ENCODE data around the gene ZPBP.

The ZPBP gene

GRCh38 chr7:49995681-49996080, 97.4 kb downstream of the ZPBP start:
- H3K27ac ChIP-seq = no peak overlapping the region
- CTCF ChIA-PET = no interaction called here
- POLR2A ChIA-PET (ENCODE audit: low non-redundant PET) = no interaction called here
- no peak for DNase-seq (ENCODE audit: low spot score)
- TF ChIP-seq, protein P1, sequence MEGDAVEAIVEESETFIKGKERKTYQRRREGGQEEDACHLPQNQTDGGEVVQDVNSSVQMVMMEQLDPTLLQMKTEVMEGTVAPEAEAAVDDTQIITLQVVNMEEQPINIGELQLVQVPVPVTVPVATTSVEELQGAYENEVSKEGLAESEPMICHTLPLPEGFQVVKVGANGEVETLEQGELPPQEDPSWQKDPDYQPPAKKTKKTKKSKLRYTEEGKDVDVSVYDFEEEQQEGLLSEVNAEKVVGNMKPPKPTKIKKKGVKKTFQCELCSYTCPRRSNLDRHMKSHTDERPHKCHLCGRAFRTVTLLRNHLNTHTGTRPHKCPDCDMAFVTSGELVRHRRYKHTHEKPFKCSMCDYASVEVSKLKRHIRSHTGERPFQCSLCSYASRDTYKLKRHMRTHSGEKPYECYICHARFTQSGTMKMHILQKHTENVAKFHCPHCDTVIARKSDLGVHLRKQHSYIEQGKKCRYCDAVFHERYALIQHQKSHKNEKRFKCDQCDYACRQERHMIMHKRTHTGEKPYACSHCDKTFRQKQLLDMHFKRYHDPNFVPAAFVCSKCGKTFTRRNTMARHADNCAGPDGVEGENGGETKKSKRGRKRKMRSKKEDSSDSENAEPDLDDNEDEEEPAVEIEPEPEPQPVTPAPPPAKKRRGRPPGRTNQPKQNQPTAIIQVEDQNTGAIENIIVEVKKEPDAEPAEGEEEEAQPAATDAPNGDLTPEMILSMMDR (conservative IDR thresholded peaks at IDR 0.05; ENCODE audit: low read depth) = no peak

GRCh38 chr7:49986191-49986590, 106.9 kb downstream of the ZPBP start:
- TF ChIP-seq, protein P1 (conservative IDR thresholded peaks at IDR 0.05; ENCODE audit: low read depth) = no peak
- DNase-seq (ENCODE audit: low spot score) = no peak
- POLR2A ChIA-PET (ENCODE audit: low non-redundant PET) = no interaction called here
- CTCF ChIA-PET = interaction anchor here (0.7 kb wide), 1 partner anchor 296 kb away, joined by 3 read pairs; no protein-coding TSS in a partner anchor
- H3K27ac ChIP-seq = no peak overlapping the region

- no peak for DNase-seq (ENCODE audit: low spot score)
- CTCF ChIA-PET = no interaction called here
- POLR2A ChIA-PET (ENCODE audit: low non-redundant PET) = no interaction called here
These were observed 112.6 kb downstream of the ZPBP start for GRCh38 chr7:49980465-49980864.

DNA sequence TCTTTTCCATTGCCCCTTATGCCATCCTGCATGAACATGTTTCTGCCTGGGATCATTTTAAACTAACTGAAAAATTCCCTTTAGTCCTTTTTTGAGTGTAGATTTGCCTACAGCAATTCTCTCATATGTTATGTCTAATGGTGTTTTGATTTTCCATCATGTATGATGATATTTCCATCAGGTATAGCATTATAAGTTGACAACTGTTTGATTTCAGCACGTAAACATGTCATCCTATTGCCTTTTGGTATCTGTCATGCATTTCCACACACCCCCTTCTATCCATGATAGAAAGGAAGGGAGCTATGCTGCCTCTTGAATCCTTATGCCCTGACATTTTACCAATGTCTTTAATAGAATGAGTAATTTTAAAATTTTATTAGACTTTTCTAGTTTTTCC, 116.8 kb downstream of the ZPBP start:
- TF ChIP-seq, protein P1 (conservative IDR thresholded peaks at IDR 0.05; ENCODE audit: low read depth) = no peak
- ChIA-PET CTCF (interaction anchor here (0.7 kb wide), 1 partner anchor 1097 kb away, joined by 3 read pairs; no protein-coding TSS in a partner anchor), POLR2A (ENCODE audit: low non-redundant PET) (no interaction called here)
- no peak overlapping the region for H3K27ac ChIP-seq
- no peak for DNase-seq (ENCODE audit: low spot score)

More at GRCh38 chr7:49980465-49980864, 112.6 kb downstream of the ZPBP start:
- H3K27ac ChIP-seq = no peak overlapping the region
- TF ChIP-seq, protein P1 (conservative IDR thresholded peaks at IDR 0.05; ENCODE audit: low read depth) = no peak

- DNase-seq (ENCODE audit: low spot score) = no peak
- TF ChIP-seq, protein P1 (conservative IDR thresholded peaks at IDR 0.05; ENCODE audit: low read depth) = no peak
- POLR2A ChIA-PET (ENCODE audit: low non-redundant PET) = no interaction called here
- no peak overlapping the region for H3K27ac ChIP-seq
- CTCF ChIA-PET = interaction anchor here (0.5 kb wide), 1 partner anchor 13 kb away, joined by 3 read pairs; no protein-coding TSS in a partner anchor
These were observed 119.0 kb downstream of the ZPBP start for GRCh38 chr7:49974035-49974434.

- ChIA-PET CTCF (interaction anchor here (0.5 kb wide), 1 partner anchor 22 kb away, joined by 4 read pairs; no protein-coding TSS in a partner anchor), POLR2A (ENCODE audit: low non-redundant PET) (no interaction called here)
- no peak for DNase-seq (ENCODE audit: low spot score)
These were observed 155.4 kb downstream of the ZPBP start for GRCh38 chr7:49937608-49938007.

More at GRCh38 chr7:49937608-49938007, 155.4 kb downstream of the ZPBP start:
- TF ChIP-seq, protein P1 (conservative IDR thresholded peaks at IDR 0.05; ENCODE audit: low read depth) = no peak
- H3K27ac ChIP-seq = no peak overlapping the region

Measured in RWPE1 (cell line).